Brain pericyte (primary cell): Measurements from ENCODE around the gene MUC2.

Source experiments
- DNase-seq: peaks from one replicate; pipeline ENCODE4 v3.0.0-alpha.2; 2012; ENCODE audit warnings: low read depth, low spot score

MUC2 gene

DNA sequence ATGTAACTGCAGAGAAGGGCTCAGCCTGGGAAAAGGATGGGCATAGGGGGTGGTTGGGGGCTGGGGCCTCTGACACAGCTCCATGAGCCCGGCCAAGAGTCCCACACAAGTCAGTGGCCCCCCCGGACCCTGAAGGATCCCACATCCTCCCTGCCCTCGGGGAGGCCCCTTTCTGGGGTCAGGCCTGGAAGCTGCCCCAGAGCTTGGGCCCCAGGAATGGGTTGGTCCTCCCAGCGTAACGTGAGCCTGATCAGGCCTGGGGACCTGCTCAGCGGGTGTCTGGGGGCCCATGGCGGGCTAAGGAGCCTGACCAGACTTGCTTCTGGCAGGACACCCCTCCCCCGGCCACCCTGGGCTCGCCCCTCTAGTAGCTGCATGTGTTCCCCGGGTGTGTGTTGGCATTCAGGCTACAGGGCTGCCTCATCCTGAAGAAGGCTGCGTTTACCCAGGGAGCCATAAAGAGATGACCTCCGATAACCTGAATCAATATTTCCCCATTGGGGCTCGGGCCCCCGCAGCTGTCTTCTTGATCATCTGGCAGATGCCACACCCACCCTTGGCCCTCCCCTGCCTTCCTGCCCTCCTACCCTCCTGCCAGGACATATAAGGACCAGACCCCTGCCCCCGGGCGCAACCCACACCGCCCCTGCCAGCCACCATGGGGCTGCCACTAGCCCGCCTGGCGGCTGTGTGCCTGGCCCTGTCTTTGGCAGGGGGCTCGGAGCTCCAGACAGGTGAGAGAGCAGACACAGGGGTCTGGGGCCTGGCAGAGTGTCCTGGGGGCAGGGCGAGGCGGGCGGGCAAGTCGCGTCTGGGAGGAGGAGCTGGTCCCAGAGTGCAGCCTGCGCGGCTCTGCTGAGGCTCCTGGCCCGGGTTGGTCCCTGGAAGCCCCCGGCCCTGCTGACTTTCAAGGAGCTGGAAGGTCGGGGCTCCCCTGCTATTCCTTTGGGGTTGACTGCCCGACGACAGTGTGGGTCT is at the start of gene MUC2:
Gene MUC2 (plus strand): TSS at position 631 of the 978 bp plus-strand sequence.
- DNase-seq: no peak

DNA sequence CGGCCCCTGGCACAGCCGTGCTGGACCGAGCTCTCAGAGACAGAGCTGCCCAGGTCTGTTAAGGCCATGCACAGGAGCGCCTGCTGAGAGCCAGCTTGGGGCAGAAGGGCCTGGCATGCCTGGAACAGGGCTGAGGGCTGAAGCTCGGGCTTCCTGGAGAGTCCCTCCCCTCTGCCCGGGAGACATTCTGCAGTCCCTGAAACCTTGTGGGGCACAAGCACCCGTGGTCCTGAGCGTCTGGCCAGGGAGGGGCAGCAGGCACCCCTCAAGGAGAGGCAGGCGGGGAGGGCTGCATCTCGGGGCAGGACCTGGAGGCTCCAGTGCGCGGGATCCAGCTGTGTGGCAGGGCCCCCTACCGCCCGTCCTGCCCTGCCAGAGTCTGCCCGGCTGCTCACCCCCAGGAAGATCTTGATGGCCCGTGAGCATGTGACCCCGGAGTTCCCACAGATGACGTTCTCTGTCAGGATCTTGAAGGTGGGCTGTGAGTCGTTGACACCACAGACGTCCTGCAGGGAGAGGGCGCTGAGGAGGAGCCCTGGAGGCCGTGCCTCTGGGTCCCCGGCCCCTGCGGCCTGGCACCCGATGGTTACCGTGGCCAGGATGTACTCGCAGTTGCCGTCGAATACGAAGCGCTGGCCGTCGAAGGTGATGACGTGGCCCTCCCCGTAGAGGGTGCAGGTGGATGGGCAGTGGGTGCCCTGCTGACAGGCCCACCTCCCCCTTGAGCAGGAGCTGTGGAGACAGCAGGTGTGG is 49.1 kb upstream of the MUC2 start:
- DNase-seq: no peak

DNA sequence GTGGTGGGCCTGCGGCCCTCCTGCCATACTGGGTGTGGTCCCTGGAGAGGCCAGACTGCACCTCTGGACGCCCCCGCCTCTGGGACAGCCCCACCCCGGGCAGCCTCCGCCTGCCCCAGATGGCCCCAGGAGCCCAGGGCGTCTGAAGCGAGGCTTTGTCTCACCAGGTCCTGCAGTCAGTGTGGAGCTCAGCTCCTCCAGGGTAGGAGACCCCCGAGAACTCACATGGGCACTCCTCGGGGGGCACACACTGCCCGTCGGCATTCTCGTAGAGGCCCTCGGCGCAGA is 48.6 kb upstream of the MUC2 start:
- no peak for DNase-seq

DNA sequence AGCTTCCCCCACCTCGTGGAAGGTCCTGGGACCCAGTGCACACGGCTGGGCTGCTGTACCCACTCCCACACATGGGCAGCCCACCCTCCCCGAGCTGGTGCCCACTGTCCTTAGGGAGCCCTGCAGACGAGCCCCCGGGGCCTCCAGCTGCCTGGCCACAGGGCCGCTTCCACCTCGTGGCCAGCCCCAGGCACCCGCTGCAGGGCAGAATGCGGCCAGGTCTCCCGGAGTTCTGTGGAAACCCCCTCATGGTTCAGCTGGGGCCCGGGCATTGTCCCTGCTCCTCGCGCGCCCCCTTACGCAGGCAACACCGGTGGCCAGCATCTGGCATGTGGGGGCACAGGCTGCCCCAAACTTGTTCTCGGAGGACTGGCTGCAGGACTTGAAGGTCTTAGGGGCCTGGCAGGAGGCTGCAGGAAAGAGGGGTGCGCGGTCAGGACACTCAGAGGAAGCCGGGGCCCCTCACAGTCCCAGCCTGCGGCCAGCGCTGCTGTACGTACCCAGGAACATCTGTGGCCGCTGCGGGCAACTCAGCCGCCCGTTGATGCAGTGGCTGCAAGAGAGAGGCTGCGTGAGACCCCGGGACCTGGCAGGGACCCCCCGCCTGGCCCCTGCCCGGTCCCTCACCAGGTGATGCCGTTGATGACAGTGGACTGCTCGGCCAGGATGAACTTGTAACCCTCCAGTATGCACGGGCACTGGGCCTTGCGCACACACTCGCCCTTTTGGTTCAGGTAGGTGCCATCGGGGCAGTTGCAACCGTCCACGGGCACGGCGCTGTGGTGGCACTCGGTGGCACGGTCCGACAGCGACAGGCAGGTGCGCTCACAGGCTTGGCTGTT is 47.8 kb upstream of the MUC2 start:
- no peak for DNase-seq

- no peak for DNase-seq
Observed at GRCh38 chr11:1027483-1028290, 47.0 kb upstream of the MUC2 start.

GRCh38 chr11:1028291-1028540 is 46.5 kb upstream of the MUC2 start:
- no peak for DNase-seq

GRCh38 chr11:1028616-1029015 is 46.1 kb upstream of the MUC2 start:
- DNase-seq: no peak

- no peak for DNase-seq
Observed at GRCh38 chr11:1029051-1029450, 45.6 kb upstream of the MUC2 start.

DNA sequence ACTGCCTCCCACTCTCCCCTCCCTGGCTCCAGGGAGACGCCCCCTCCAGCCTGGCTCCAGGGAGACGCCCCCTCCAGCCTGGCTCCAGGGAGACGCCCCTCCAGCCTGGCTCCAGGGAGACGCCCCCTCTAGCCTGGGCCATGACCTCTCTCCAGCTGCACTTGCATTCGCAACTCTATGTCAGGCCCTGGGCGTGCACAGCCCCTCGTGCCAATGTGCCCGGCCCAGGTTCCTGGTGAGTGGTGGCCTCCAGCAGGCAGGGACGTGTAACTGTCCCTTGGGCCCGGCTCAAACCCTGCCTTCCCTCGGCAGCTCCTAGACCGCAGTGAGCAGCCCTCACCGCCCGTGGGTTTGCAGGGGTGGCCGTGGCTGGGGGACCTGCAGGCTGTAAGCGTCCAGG is 45.0 kb upstream of the MUC2 start:
- no peak for DNase-seq

GRCh38 chr11:1030086-1030485 is 44.6 kb upstream of the MUC2 start:
- DNase-seq: no peak

DNA sequence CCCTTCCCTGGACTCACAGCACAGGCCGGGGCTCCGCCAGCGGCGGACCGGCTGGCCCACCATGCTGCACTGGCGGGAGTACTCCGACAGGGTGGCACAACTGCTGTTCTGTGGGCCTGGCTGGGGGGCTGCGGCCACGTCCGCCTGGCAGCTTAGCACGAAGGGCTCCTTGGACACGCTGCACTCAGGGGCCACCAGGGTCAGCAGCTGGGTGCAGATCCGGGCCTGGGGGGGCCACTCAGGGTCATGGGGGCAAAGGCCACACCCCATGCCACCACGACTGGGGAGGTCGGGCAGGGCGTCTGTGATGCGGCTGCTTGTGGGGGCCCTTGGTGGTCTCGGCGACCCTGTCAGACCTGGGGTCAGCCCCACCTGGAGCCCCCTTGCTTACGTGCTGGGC is 44.1 kb upstream of the MUC2 start:
- no peak for DNase-seq

DNA sequence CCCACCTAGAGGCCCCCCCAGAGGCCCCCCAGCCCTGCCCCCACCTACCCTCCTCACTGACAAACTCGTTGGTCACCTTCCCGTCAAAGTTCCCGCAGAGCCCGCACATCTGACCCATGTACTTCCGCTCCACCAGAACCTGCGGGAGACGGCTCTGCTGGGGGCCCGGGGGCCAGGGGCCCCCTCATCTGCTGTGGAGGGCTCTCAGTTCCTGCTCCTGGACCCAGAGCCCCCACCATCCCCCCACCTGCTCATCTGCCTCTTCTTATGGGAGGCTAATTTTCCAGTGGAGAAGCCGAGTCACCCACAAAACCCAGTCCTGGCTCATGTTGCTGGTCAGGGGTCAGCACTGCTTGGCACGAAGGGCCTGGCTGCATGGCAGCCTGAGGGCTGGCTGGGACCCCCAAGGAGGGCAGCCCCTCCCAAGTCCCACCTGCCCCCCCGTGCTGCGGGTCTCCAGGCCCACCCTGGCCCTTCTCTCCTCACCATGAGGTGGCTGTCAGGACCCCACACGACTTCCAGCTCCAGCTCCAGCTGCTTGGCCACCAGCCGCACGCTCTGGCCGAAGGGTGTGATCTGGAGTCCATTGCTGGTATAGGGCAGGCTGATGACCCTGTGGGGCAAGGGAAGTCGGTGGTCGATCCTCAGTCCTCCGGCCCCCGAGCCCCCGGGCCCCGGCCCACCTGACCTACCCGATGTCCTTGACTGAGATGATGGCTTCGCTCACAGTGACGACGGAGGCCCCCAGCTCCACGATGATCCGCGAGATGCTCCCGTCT is 43.4 kb upstream of the MUC2 start:
- no peak for DNase-seq

DNA sequence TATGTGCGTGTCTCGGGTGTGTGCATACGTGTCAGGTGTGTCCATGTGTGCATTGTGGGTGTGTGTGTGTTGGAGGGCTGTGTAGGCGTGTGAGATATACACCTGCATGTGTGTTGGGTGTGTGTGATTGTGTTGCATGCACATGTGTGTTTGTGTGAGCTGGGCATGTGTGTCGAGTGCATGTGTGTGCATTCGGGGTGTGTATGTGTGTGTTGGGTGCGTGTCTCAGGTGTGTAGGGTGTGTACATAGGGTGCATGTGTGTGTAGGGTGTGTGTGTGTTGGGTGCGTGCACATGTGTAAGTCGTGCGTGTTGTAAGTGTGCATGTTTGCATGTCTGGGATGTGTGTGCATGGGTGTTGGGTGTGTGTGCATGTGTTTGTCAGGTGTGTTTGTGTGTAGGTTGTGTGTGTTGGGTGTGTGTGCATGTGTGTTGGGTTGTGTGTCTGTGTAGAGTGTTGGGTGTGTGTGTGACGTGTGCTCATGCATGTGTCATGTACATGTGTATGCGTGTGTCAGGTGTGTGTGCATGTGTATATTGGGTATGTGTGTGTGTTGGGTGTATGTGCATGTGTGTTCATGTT is 42.3 kb upstream of the MUC2 start:
- no peak for DNase-seq

DNA sequence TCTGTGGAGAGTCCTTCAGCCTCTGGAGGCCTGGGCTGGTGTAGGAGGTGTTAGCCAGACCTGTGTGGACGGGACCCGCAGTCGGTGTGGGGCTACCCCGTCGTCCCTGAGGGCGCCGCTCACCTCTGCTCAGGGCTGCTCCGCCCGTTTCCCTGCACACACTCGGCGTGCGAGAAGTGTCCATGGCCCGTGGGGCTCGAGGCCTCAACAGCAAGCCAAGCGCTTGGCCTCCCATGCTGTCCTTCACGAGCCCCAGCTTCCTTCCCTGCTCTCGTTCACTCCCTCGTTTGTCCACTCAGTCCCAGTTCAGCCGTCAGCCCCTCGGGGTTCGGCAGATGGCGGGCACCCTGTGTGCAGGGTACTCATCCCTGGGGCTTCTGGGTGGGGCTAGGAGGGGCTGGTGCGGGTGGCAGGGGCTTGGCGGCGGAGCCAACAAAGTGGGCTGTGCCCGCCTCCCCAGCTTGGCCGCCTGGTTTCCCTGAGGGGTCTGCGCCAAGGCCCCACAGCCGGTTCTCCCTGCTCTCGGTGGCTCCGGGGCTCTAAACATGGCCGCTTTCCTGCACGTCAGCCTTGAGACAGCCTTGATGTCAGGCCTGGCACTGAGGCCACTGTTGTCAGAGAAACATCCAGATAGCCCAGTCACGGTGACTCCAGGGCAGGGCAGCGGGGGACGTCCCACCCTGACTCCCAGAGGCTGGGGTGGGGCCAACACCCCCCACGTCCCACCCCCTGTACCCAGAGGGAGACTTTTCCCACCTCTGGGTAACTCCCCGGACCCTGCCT is 41.5 kb upstream of the MUC2 start:
- DNase-seq: no peak

GRCh38 chr11:1034001-1034400 is 40.7 kb upstream of the MUC2 start:
- no peak for DNase-seq

GRCh38 chr11:1034456-1035295 is 40.0 kb upstream of the MUC2 start:
- no peak for DNase-seq

GRCh38 chr11:1035577-1036283 is 38.9 kb upstream of the MUC2 start:
- DNase-seq: no peak

GRCh38 chr11:1036303-1036923 is 38.3 kb upstream of the MUC2 start, which contains the start of gene MUC6:
TSS of gene MUC6 (minus strand) at chr11:1036718. CDS start at chr11:1036655, 63 bp downstream.
- no peak for DNase-seq
